PFSK-1 (cell line): Measurements from ENCODE around the gene ACTN1.

Source experiments
- POLR2AphosphoS5 ChIP-seq: IDR thresholded peaks from 2 replicates; pipeline ENCODE4 v1.6.1; 2012; ENCODE audit warnings: low read depth, mild to moderate bottlenecking, control low read depth, low read length, moderate library complexity
- REST ChIP-seq, 2 experiments: IDR thresholded peaks; 2 replicates each; pipeline versions ENCODE4 v1.6.1 to v1.8.0; 2011 to 2012; ENCODE audit warnings: low read depth in 2 of 2, low read length in 2 of 2, control low read depth in 1 of 2, inconsistent platforms in 1 of 2, mild to moderate bottlenecking in 1 of 2, moderate library complexity in 1 of 2; ENCODE audit not compliant: insufficient read depth in 1 of 2
- TAF1 ChIP-seq: IDR thresholded peaks from 2 replicates; pipeline ENCODE4 v1.6.1; 2012; ENCODE audit warnings: low read length, control low read depth, borderline replicate concordance; ENCODE audit not compliant: insufficient read depth

DNA sequence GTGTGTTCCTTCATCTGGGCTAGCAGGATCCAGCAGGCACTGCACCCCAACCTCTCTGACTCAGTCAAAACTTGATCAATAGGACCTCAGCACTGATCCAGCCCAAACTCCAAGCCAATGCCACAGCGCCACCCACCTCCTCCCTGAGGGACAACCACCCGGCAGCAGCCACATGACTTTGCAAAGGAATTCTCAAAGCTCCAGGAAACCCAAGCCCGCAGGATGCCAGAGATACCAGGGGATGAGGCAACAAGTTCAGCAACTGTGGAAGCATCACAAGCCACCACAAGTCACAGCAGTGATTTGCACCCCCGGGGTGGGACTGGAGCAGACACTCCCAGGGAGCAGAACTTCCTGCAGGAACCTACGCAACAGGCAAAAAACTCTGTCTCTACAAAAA is 37.3 kb downstream of the ACTN1 start:
- TF ChIP-seq POLR2AphosphoS5 (no peak), REST (IDR thresholded peaks at IDR 0.05; ENCODE audit: insufficient read depth in 1 of 2, low read depth in 2 of 2, low read length in 2 of 2) (no peak), TAF1 (no peak)
